Activated naive CD8-positive, alpha-beta T cell (primary cell): Measurements from ENCODE around the gene IQCE.

Experiments used
- H3K27ac Mint-ChIP-seq: one replicate; pipeline ENCODE4 v1.8.0; 2021; ENCODE audit warnings: mixed read lengths
- H3K27me3 Mint-ChIP-seq: one replicate; pipeline ENCODE4 v1.8.0; 2021; ENCODE audit warnings: mixed read lengths
- H3K36me3 Mint-ChIP-seq: one replicate; pipeline ENCODE4 v1.8.0; 2021; ENCODE audit warnings: mixed read lengths
- H3K4me1 Mint-ChIP-seq: one replicate; pipeline ENCODE4 v1.8.0; 2021; ENCODE audit warnings: low read depth, mixed read lengths
- H3K4me3 Mint-ChIP-seq: one replicate; pipeline ENCODE4 v1.8.0; 2021; ENCODE audit warnings: mild to moderate bottlenecking, mixed read lengths
- H3K9me3 Mint-ChIP-seq: one replicate; pipeline ENCODE4 v1.8.0; 2021; ENCODE audit warnings: low read depth, mixed read lengths

The IQCE gene, protein sequence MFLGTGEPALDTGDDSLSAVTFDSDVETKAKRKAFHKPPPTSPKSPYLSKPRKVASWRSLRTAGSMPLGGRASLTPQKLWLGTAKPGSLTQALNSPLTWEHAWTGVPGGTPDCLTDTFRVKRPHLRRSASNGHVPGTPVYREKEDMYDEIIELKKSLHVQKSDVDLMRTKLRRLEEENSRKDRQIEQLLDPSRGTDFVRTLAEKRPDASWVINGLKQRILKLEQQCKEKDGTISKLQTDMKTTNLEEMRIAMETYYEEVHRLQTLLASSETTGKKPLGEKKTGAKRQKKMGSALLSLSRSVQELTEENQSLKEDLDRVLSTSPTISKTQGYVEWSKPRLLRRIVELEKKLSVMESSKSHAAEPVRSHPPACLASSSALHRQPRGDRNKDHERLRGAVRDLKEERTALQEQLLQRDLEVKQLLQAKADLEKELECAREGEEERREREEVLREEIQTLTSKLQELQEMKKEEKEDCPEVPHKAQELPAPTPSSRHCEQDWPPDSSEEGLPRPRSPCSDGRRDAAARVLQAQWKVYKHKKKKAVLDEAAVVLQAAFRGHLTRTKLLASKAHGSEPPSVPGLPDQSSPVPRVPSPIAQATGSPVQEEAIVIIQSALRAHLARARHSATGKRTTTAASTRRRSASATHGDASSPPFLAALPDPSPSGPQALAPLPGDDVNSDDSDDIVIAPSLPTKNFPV

DNA sequence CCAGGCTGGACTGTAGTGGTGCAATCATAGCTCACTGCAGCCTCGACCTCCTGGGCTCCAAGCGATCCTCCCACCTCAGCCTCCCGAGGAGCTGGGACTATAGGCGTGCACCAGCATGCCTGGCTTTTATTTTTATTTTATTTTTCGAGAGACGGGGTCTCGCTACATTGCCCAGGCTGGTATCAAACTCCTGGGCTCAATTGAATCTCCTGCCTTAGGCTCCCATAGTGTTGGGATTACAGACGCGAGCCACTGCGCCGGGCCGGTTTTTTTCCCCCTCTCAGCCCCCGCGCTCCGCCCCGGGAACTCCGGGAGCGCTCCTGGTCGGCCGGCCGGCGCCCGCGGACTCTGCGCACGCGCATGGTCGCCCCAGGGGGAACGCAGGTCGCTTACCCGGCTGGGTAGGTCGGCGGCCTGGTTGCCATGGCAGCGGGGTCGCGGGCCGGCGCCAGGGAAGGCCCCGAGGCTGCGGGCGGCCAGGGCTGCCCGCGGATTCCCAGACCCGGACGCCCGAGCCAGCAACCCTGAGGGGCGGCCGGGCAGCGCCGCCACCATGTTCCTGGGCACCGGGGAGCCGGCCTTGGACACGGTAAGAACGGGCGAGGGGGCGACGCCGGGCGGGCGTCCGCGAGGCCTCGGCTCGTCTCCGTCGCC is at the start of gene IQCE:
TSS of gene IQCE (plus strand) at position 351 of the 654 bp plus-strand sequence. CDS start at position 554, 203 bp downstream.
- H3K36me3 Mint-ChIP-seq, result no peaks in the 10 kb centered on the region
- no peaks in the 10 kb centered on the region for H3K9me3 Mint-ChIP-seq
- H3K27ac Mint-ChIP-seq, result no peak within 1 kb of the TSS
- no peaks in the 10 kb centered on the region for H3K27me3 Mint-ChIP-seq
- H3K4me1 Mint-ChIP-seq, result peaks cover 10% of the 10 kb centered on the region
- H3K4me3 Mint-ChIP-seq, result peak within 1 kb of the TSS; percentile 70

DNA sequence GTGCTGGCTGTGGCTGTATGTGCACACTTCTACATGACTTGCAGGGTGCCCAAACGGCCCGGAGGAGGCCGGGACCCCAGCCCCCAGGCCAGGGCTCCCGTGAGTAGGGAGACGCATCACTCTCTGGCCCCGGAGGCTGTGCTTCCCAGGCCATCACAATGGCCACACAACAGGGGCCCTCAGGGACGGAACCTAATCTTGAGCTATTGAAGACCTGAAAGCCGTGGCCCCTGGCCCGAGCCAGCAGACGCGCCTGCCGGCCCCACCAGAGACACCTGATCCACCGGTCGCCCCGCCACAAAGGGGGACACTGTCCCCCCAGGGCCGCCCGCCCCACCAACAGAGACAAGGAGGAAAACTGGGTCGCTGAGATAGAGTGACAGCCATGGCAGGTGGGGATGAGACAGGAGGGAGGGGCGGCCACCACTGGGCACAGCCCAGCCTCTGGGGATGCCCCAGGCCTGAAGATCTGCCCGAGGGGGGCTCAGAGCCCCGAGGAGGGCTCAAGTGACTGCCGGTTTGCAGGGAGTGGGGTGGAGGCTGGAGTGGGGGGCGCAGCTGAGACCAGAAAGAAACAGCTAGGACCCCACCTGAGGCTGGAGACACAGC is 49.4 kb upstream of the IQCE start:
- Mint-ChIP-seq H3K27ac (peak overlapping the region; percentile 86), H3K4me3 (peak overlapping the region; percentile 72), H3K9me3 (no peaks in the 10 kb centered on the region), H3K4me1 (peaks cover 41% of the 10 kb centered on the region), H3K27me3 (no peaks in the 10 kb centered on the region), H3K36me3 (no peaks in the 10 kb centered on the region)

DNA sequence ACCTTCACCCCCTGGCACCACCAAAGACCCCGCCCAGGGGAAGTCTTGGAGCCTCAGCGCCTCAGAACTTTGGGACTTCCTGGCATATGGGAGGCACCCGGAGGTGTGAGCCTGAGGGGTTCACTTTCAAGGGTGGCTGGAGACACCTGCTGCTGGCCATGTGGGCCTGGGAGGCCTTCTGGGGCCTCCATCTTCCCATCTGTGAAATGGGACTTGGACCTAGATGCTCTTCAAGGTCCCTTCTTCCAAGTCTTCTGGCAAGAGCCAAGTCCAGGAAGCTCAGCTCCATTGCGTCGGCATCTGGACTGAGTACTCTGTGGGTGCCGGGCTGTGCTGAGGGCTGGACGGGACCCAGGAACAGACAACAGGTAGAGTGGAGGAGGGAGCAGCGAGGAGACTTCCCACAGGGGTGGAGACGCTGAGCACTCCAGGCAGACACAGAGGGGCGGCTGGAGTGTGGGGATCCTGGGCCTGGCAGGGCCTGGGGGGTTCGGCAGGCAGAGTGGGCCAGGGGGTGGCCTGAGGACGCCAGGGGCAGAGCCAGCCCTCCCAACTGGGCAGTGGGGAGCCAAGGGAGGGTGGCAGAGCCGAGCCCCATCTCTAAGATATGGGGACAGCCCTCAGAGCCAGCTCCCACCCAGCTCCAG is 48.5 kb upstream of the IQCE start:
- no peaks in the 10 kb centered on the region for H3K36me3 Mint-ChIP-seq
- no peaks in the 10 kb centered on the region for H3K9me3 Mint-ChIP-seq
- H3K4me3 Mint-ChIP-seq, result peak overlapping the region; percentile 70
- no peaks in the 10 kb centered on the region for H3K27me3 Mint-ChIP-seq
- H3K4me1 Mint-ChIP-seq, result peaks cover 41% of the 10 kb centered on the region
- H3K27ac Mint-ChIP-seq, result peak overlapping the region; percentile 89

DNA sequence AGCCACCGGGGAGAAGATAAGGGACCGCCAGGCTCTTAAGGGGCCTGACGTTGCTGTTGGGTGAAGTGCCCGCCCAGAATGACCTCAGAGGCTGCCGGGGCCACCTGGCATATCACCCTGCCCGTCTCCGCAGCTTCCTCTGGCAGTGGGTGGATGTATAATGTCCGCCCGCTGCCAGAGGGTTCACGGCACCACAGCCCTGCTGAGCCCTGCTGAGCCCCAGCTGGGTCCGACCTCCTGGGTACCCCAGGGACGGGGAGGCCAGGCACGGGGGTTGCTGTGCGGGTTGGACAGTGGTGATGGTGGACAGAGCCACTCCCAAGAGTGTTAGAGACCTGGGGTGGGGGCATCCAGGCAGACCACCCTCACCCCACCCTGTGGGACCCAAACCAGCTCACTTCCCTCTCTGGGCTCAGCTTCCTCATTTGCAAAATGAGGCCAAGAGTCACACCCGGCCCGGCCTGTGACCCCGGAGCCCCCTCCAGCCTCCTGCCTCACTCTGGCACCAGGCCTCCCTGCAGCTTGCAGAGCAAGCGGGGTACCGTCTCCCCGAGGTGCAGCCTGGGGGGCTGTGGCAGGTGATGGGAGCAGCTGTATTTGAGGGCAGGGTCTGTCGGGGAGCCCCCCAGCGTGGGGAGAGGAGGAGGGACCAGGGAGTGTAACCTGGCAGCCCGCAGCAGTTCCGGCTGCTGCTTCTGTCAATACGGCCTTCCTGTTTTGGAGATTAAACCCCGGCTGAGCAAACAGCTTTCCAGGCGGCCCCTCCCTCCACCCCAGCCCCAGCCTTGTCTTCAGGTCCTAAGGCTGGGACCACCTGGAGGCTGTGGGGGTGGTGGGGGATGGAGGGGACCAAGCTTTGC is 47.6 kb upstream of the IQCE start:
- no peaks in the 10 kb centered on the region for H3K36me3 Mint-ChIP-seq
- peak overlapping the region; percentile 70 for H3K4me3 Mint-ChIP-seq
- no peaks in the 10 kb centered on the region for H3K27me3 Mint-ChIP-seq
- peak overlapping the region; percentile 89 for H3K27ac Mint-ChIP-seq
- peaks cover 42% of the 10 kb centered on the region for H3K4me1 Mint-ChIP-seq
- H3K9me3 Mint-ChIP-seq, result no peaks in the 10 kb centered on the region

DNA sequence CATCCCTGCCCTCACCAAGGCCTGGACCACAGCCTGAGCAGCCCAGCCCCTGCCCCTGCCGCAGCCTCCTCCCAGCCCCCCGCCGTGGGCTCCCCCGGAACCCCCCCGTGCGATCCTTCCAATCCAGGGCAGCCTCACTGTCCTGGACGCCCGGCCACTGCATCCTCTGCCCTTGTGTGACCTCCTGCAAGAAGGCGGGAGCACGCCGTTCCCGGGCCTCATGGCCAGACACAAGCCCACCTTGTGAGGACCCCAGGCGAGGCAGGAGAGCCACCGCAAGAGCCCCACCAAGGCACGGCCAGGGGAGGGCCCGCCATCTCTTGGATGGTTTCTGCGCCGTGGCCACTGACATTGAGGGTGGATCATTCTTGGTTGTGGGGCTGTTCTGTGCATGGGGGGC is 47.0 kb upstream of the IQCE start:
- Mint-ChIP-seq H3K9me3 (no peaks in the 10 kb centered on the region), H3K4me3 (peak overlapping the region; percentile 73), H3K27me3 (no peaks in the 10 kb centered on the region), H3K36me3 (no peaks in the 10 kb centered on the region), H3K27ac (peak overlapping the region; percentile 89), H3K4me1 (peaks cover 44% of the 10 kb centered on the region)

DNA sequence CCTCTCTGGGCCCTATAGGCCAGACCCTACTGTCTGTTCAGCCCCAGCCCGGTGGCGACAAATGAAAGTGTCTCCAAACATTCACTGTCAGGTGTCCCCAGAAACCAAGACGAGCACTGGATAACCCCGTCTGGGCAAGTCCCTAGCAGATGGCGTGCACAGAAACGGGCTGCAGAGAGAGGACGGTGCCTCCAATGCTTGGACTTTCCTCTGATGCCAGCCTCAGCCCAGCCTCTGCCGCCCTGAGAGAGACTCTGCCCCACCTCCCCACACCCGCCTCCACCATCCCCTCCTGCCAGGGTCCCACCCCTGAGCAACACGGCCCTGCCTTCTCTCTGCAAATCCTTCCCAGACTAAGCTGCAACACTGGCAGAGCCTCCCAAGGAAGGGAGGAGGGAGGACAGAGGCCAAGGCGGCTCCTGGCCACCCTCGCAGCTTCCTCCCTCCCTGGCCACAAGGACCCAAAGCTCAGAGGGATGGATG is 46.6 kb upstream of the IQCE start:
- no peaks in the 10 kb centered on the region for H3K27me3 Mint-ChIP-seq
- H3K4me1 Mint-ChIP-seq, result peaks cover 45% of the 10 kb centered on the region
- no peaks in the 10 kb centered on the region for H3K36me3 Mint-ChIP-seq
- H3K4me3 Mint-ChIP-seq, result peak overlapping the region; percentile 73
- H3K9me3 Mint-ChIP-seq, result no peaks in the 10 kb centered on the region
- peak overlapping the region; percentile 89 for H3K27ac Mint-ChIP-seq

DNA sequence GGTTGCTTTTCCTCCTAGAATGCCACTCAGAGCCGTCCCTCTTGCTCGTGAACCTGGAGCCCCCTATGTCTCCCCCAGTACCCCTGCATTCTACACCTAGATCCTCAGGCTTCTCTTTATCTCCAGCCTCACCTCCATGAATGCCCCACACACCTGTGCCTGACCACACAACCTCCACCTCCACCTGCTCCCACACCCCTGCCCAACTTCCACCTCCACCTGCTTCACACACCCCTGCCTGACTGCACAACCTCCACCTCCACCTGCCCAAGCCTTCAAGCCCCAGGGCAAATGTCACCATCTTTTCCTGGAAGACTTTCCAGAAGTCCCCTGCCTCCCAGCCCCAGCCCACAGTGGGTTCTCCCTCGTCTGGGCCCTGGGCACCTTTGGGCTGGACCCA is 46.1 kb upstream of the IQCE start:
- peak overlapping the region; percentile 73 for H3K4me3 Mint-ChIP-seq

DNA sequence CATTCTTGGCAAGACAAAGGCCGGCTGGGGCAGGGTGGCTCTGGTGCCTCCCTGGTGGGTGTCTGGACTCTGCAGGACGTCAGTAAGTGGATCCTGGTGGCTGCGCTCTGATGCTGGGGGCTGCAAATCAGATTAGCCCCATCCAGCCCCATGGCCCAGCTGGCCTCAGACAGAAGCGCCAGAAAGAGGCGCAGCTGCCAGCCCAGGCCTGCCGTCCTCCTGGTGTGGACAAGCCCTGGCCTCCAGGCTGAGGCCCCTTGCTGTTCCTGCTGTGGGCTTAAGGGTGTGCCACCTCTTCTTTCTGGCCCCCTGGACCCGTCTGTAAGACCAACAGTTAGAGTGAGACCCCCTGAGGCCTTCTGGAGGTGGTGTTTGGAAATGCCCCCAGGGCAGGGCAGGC is 45.1 kb upstream of the IQCE start:
- no peak overlapping the region for H3K4me3 Mint-ChIP-seq
- H3K27me3 Mint-ChIP-seq, result no peaks in the 10 kb centered on the region
- no peaks in the 10 kb centered on the region for H3K9me3 Mint-ChIP-seq
- H3K4me1 Mint-ChIP-seq, result peaks cover 50% of the 10 kb centered on the region
- H3K27ac Mint-ChIP-seq, result no peak overlapping the region
- no peaks in the 10 kb centered on the region for H3K36me3 Mint-ChIP-seq

More for the DNA sequence above, 46.1 kb upstream of the IQCE start:
- H3K4me1 Mint-ChIP-seq, result peaks cover 50% of the 10 kb centered on the region
- H3K27me3 Mint-ChIP-seq, result no peaks in the 10 kb centered on the region
- H3K27ac Mint-ChIP-seq, result peak overlapping the region; percentile 89
- no peaks in the 10 kb centered on the region for H3K9me3 Mint-ChIP-seq
- H3K36me3 Mint-ChIP-seq, result no peaks in the 10 kb centered on the region

DNA sequence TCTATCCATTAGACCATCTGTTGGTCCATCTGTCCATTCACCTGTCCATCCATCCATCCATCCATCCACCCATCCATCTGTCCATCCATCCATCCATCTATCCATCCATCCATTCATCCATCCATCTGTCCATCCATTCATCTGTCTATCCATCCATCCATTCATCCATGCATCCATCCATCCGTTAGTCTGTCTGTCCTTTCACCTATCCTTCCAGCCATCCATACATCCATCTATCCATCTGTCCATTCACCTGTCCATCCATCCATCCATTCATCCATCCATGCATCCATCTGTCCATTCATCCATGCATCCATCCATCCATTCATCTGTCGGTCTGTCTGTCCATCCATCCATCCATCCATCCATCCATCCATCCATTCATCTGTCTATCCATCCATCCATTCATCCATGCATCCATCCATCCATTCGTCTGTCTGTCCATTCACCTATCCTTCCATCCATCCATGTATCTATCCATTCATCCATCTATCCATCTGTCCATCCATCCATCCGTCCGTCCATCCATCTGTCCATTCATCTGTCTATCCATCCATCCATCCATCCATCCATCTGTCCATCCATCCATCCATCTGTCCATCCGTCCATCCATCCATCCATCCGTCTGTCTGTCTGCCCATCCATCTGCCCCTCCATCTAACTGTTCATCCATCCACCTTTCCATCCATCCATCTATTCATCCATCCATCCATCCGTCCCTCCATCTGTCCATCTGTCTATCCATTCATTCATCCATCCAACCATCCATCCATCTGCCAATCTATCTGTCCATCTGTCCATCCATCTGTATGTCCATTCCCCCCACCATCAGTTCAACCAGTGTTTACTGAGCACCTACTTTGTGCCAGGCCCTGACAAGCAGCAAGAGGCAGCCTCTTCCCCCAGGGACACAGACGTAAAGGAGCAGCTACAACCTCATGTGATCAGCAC is 44.0 kb upstream of the IQCE start:
- Mint-ChIP-seq H3K9me3 (no peaks in the 10 kb centered on the region), H3K4me3 (no peak overlapping the region), H3K27ac (no peak overlapping the region), H3K4me1 (peaks cover 44% of the 10 kb centered on the region), H3K27me3 (no peaks in the 10 kb centered on the region), H3K36me3 (no peaks in the 10 kb centered on the region)

DNA sequence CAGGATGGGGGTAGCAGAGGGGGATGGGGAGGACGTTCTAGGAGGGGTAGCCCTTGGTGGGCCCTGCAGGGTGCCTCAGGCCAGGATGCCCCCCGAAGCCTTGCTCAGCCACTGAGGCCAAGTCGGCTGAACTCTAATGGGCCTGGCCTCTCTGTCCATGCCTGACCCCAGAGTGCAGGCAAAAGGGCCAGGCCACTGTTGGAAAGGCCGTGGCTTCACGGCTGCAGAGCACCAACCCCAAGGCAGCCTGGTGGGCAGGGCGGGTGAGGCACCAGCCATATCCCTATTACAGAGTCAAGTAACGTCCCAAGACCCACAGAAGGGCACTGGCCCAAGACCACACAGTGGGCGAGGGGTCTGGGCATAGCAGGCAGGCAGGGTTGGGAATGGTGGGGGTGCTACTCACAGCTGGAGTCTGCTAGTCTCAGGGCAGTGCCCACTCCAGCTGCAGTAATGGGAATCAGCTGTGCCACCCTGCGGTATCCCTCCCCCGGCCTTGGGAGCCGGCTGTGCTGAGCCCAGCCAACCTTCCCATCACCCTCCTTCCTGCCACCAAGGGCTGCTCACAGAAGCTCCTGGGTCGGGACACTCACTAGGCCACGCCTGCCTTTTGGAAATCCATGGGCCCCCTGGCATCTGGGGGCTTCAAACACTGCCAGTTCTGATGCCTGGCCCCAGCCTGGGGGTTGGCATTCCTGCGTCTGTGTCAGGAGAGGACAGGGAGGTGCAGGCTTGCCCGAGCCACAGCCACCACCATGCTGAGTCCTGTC is 43.2 kb upstream of the IQCE start:
- no peaks in the 10 kb centered on the region for H3K9me3 Mint-ChIP-seq
- peaks cover 38% of the 10 kb centered on the region for H3K4me1 Mint-ChIP-seq
- H3K27me3 Mint-ChIP-seq, result no peaks in the 10 kb centered on the region
- H3K4me3 Mint-ChIP-seq, result no peak overlapping the region
- H3K27ac Mint-ChIP-seq, result no peak overlapping the region
- no peaks in the 10 kb centered on the region for H3K36me3 Mint-ChIP-seq

DNA sequence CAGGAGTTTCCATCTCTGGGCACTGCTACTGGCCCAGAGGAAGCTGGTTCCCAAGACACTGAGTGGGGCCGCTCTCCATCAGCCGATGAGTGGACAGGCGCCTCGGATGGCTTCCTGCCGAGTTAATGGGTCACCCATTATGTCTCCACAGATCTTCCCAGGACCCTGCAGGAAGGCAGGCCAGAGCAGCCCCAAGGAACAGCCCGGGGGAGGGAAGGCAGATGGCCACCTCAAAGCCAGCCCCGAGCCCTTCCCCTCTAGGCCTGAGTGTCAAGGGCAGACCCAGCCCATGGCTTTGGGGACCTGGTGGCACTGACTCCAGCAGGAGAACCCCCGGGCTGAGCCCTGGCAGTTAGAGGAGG is 42.6 kb upstream of the IQCE start:
- Mint-ChIP-seq H3K36me3 (no peaks in the 10 kb centered on the region), H3K9me3 (no peaks in the 10 kb centered on the region), H3K4me3 (no peak overlapping the region), H3K27me3 (no peaks in the 10 kb centered on the region), H3K27ac (no peak overlapping the region), H3K4me1 (peaks cover 37% of the 10 kb centered on the region)

DNA sequence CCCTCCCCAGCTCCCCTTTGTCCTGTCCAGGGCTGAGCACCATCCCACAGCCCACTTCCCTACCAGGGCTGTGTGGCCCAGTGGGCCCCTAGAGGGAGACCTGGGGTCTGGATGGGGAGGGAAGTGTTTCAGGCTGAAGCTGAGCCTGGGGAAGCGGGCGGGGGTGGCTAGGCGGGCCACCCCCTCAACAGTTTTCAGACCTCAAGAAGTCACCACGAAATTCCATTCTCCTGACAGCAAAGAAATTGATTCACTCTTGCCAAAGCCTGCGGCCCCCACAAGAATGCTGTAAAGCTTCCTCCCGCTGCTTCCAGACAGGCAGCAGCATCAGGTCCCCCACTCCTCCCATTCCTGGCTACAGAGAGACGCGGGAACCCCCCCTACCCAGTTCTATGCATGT is 41.8 kb upstream of the IQCE start:
- H3K27ac Mint-ChIP-seq, result no peak overlapping the region

More for the DNA sequence above, 41.8 kb upstream of the IQCE start:
- Mint-ChIP-seq H3K36me3 (peaks cover 2% of the 10 kb centered on the region), H3K4me1 (peaks cover 39% of the 10 kb centered on the region), H3K27me3 (no peaks in the 10 kb centered on the region), H3K4me3 (no peak overlapping the region), H3K9me3 (no peaks in the 10 kb centered on the region)
